ENCODE results near the gene KRTAP4-8.
"Not testable (repeated sequence)": the region's sequence is repeated elsewhere in the genome, so short reads cannot be mapped to it uniquely, and the experiment has no call there.

DNA sequence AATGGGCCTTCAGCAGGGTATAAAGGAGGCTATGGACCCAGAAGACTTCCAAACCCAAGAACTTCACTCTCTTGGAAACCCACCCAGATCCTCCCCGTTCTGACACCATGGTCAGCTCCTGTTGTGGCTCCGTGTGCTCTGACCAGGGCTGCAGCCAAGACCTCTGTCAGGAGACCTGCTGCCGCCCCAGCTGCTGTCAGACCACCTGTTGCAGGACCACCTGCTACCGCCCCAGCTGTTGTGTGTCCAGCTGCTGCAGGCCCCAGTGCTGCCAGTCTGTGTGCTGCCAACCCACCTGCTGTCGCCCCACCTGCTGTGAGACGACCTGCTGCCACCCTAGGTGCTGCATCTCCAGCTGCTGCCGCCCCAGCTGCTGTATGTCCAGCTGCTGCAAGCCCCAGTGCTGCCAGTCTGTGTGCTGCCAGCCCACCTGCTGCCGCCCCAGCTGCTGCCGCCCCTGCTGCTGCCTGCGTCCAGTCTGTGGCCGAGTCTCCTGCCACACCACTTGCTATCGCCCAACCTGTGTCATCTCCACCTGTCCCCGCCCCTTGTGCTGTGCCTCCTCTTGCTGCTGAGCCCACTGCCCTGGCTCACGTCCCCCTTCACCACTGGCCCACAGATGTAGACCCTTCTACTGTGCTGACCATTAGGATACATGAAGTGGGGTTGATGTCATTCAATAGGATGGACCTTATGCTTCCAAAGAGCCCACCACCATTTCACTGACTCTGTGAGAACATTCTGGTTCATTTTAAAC is 13.7 kb downstream of the KRTAP4-8 start, which contains the start of gene KRTAP4-7:
- TF ChIP-seq POLR2A (IDR thresholded peaks at IDR 0.05): not testable (repeated sequence)
- TF ChIP-seq, protein P1, sequence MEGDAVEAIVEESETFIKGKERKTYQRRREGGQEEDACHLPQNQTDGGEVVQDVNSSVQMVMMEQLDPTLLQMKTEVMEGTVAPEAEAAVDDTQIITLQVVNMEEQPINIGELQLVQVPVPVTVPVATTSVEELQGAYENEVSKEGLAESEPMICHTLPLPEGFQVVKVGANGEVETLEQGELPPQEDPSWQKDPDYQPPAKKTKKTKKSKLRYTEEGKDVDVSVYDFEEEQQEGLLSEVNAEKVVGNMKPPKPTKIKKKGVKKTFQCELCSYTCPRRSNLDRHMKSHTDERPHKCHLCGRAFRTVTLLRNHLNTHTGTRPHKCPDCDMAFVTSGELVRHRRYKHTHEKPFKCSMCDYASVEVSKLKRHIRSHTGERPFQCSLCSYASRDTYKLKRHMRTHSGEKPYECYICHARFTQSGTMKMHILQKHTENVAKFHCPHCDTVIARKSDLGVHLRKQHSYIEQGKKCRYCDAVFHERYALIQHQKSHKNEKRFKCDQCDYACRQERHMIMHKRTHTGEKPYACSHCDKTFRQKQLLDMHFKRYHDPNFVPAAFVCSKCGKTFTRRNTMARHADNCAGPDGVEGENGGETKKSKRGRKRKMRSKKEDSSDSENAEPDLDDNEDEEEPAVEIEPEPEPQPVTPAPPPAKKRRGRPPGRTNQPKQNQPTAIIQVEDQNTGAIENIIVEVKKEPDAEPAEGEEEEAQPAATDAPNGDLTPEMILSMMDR (IDR thresholded peaks at IDR 0.05): not testable (repeated sequence)
